Amniotic stem cell (primary cell): ENCODE results near the gene ALPL.
"Not testable (repeated sequence)": the region's sequence is repeated elsewhere in the genome, so short reads cannot be mapped to it uniquely, and the experiment has no call there.

ENCODE experiments used
- DNase-seq: peaks from one replicate; lab custom pipeline; 2025; lab: John Stamatoyannopoulos, UW

The ALPL gene

DNA sequence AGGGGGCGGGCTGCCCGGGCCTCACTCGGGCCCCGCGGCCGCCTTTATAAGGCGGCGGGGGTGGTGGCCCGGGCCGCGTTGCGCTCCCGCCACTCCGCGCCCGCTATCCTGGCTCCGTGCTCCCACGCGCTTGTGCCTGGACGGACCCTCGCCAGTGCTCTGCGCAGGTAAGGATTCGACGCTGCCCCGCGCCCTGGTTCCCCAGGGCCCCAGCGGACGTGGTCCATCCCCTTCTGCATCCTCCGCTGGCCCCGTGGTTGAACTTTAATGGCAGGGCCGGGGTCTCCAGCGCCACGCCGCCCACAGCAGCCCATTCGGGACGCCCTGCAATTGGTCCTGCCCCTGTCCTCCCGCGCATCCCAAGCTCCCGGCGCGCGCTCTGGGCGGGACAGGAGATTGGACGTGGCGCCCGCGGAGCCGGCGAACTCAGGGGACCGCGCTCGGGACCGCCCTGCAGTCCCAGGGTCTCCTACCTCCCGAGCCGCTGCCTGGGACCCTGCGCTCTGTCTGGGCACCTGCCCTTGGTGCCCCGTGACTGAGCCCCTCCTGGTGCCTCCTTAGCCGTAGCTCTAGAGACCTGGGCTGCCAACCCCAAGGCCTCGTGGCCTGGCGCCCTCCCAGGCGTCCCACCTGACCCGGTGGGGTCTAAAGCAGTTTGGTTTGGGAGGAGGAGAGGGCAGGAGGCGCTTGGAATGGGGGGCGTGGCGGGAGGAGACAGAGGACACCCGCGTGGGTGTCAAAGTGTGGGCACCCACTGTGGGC is at the start of gene ALPL:
Gene ALPL (plus strand): TSS at position 73 of the 762 bp plus-strand sequence. CDS start 44,659 bp downstream, outside the sequence.
- no peak for DNase-seq

DNA sequence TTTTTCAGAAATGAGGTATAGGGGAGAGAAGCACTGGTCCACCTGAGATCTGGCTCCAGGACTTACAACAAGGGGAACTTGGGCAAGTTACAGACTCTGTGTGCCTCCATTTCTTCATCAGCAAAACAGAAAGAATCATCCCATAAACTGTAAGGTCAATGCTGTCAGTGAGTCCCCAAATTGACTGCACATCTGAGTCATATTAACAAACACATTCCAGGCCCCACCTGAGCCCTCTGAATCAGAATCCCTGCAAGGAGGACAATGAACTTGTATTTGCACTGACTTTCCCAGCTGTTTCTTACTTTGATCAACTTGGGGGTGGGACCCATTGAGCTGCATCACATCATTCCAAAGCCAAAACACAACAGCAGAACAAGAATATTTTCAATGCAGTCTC is 44.1 kb upstream of the ALPL start:
- DNase-seq, result not testable (repeated sequence)

DNA sequence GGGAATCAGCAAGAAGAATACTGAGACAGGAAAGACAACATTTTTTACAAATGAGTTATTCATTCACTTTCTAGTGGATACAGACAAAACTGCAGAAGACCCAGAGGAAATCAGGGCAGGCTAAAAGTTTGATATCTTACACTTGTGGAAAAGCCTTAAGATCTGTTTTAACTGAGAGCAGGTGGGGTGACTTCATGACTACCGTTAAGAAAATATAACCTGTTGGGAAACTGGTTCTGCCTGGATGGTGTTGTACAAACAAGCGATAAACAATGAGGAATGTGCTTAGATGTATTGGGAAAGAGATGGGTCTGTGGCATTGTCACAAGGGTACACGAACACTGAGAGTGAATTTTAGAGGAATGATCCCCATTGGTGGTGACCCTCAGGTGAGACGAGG is 41.3 kb upstream of the ALPL start:
- not testable (repeated sequence) for DNase-seq

DNA sequence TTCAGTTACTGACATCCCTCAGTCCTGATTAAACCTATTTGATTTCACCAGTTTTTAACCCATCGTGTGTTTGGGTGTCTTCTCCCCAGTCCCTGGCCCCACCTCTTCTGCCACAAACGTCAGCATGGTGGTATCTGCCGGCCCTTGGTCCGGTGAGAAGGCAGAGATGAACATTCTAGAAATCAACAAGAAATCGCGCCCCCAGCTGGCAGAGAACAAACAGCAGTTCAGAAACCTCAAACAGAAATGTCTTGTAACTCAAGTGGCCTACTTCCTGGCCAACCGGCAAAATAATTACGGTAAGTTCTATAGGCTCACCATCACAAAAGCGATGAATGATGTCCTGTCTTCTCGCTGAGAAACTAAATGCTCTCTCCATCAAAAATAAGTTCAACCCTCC is 40.6 kb upstream of the ALPL start:
- DNase-seq, result no peak

DNA sequence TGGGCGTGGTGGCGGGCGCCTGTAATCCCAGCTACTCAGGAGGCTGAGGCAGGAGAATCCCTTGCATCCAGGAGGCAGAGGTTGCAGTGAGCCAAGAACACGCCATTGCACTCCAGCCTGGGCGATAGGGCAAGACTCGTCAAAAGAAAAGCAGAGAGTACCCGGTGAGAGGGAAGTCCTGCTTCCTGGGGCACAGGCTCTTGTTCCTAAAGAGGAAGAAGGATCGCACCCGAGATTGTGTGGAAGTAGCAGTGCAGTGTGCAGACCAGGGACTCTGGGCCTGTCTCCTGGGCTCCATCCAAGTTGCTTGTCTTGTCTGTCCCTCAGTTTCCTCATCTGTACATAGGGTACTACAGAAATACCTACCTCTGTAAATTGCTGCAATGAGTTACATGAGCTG is 39.6 kb upstream of the ALPL start:
- DNase-seq, result no peak

- DNase-seq, result no peak
These were observed 36.4 kb upstream of the ALPL start for GRCh38 chr1:21472861-21473260.

- DNase-seq, result no peak
These were observed 30.9 kb upstream of the ALPL start for GRCh38 chr1:21478356-21478755.

DNA sequence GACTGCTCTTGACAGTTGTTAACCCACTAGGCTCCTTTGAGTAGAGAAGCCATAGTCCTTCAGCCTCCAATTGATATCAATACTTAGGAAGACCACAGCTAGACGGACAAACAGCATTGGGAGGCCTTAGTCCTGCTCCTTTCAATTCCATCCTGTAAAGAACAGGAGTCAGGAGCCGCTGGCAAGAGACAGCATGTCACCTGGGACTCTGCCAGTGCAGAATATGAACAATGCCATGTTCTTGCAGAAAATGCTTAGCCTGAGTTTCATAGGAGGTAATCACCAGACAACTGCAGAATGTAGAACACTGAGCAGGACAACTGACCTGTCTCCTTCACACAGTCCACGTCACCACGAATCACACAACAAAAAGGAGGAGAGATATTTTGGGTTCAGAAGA is 25.3 kb upstream of the ALPL start:
- not testable (repeated sequence) for DNase-seq

GRCh38 chr1:21489146-21489545 is 20.1 kb upstream of the ALPL start:
- no peak for DNase-seq

- DNase-seq, result peak; percentile 17
These were observed 18.3 kb upstream of the ALPL start for GRCh38 chr1:21490774-21491487.

- peak; percentile 3 for DNase-seq
These were observed 17.5 kb upstream of the ALPL start for GRCh38 chr1:21491488-21492355.

GRCh38 chr1:21492356-21492625 is 16.9 kb upstream of the ALPL start:
- DNase-seq, result no peak

DNA sequence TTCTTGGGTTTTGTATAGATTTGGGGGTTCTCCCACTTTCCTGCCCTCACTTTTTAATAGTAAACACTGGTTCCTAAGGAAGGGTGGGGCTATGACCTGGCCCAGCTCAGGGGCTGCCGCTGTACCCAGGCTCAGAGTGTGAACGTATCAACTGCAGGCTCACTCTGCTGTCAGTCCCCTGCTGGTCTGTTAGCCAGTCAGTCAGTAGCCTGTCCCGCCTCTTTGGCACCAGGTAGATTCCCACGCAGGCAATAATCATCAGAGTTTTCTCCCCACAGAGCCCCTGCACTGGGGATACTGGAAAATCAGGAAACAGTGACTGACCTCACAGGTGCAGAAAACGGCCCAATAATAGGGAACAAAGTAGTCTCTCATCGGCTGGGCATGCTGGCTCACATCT is 15.0 kb upstream of the ALPL start:
- DNase-seq, result no peak

- DNase-seq, result no peak
These were observed 13.9 kb upstream of the ALPL start for GRCh38 chr1:21495225-21495820.

- no peak for DNase-seq
These were observed 13.2 kb upstream of the ALPL start for GRCh38 chr1:21496063-21496462.

DNA sequence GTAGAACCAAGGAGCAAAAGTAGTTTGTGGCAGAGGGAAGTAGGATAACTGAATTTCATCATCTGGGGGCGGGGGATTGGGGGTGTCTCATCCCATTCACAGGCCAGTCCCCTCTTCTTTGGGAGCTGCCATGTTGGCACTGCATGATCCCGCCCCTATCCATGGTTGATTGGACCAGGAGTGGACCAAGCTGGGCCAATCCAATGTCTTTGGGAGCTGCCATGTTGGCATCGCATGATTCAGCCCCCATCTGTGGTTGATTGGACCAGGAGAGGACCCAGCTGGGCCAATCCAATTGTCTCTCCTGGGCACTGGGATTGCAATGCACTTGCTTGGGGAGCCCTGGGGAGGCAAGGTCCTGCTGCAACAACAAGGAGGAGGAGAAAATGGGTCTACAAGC is 12.3 kb upstream of the ALPL start:
- DNase-seq, result no peak

GRCh38 chr1:21497466-21498061 is 11.7 kb upstream of the ALPL start:
- DNase-seq, result no peak

DNA sequence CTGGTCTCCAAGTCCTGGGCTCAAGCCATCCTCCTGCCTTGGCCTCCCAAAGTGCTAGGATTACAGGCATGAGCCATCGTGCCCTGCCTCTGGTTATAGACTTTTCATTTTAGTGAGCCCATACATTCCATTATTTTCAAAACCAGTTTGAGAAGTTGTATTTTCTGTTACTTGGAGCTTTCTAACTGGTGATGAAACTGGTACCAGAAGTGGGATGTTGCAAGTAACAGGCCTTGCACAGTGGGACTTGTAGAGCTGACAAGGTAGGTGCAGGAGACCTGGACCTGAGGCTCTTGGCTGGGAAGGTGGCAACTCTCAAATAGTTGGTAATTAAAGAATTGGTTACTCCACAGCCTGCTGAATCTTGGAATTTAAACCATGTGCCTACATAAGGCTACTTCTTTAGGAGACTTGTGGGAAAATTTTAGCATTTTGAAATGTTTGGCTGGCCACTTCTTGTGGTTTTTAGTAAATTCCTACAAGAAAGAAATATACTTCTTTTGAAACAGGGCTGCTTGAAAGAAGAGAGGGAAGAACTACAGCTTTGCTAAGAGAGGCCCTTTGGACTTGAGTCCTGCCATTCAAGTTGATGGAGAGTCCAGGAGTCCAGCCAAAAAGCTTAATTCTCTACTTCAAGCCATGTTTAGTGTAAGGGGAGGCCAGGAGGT is 9.8 kb upstream of the ALPL start:
- DNase-seq, result no peak

DNA sequence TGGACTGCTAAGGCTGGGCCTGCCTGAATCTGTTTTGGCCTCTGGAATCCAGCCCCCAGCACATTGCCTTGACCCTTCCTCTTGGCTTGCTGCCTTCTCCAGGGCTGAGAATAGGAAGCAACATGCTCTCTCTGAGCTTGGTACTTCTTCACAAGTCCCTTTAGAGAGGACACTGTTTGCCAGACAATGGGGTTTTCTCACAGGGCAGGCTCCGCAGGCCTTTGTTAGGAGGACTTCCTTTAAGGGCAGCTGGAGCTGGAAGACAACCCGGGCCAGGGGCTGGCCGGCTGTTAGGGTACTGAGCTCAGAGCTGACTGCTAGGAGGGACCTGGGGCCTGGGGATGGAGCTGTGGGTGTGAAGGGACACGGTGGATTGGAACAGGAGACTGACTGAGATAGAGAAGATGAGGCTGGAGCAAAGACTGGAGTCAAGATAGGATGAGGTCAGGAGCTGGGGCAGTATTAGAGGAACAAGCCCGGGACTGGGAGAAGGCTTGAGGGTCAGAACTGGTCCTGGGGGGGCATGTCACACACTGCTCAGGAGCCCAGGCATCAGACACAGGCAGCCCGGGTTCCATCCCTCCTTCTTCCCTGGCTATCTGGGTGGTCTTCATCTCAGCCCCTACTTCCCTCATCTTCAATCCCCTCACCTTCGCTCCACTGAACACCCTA is 5.4 kb upstream of the ALPL start:
- DNase-seq, result no peak

GRCh38 chr1:21506804-21507203 is 2.4 kb upstream of the ALPL start:
- DNase-seq, result no peak
